ENCODE data around the gene MCF2L. TPM values are rescaled to one million over a fixed set of nuclear protein-coding genes. Genes with fewer than 3 reads are reported as not detected.

The MCF2L gene
- total RNA-seq, 4 donors from 2014 or later: 10.2 to 25.4 (median 16.9) TPM

DNA sequence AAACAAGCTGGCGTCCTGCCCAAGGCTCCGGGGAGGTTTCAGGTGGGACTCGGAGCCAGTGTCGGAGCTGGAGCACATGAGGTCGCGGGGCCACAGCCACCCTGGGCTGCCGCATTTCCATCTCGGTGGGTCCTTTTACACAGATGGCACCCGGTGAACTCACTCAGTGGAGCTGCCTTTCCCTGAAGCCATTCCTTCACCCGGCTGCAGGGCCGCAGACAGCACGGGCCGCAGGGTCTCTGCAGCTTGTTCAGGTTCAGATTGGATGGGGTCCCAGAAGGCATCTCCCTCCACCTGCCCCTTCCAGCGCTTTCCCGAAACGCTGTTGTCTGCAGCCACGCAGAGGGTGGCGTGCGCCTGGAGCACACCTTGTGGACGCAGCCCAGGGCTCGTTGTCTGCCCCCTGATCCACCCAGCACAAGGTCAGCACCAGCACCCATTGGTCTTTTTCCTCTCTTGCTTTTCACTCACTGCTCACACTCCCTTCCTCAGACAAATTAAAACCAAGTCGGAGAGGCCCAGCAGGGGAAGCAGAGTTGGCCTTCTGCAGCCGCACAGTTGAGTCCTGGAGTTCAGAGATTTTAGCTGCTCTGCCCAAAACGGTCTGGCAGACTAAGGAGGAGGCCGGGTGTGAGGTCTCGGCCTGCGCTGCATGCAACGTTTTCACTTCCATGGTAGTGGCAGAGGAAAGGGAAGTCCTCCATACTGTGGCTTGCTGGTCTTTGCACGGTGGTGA, 18.1 kb downstream of the MCF2L start:
- TF ChIP-seq POLR2A (IDR thresholded peaks at IDR 0.05) (no peak), CTCF (IDR thresholded peaks at IDR 0.05) (no peak)
- H3K27me3 ChIP-seq: peaks cover 0 to 6% (median 0%) of the 10 kb centered on the region in 4 donors
- H3K36me3 ChIP-seq: no peaks in the 10 kb centered on the region
- 72 to 85% methylated on average over 6 to 12 of the region's 29 CpGs for WGBS, 2 donors
- DNase-seq: no peak
- intact Hi-C loops (cut with DNase I): no loop called here
- no peak overlapping the region for H3K27ac ChIP-seq
- H3K4me1 ChIP-seq: peaks cover 4 to 37% (median 8%) of the 10 kb centered on the region in 3 donors
- no peak overlapping the region for H3K4me3 ChIP-seq
- H3K9me3 ChIP-seq: no peaks in the 10 kb centered on the region

- no peak overlapping the region for H3K27ac ChIP-seq
- no peaks in the 10 kb centered on the region for H3K9me3 ChIP-seq
- no peaks in the 10 kb centered on the region for H3K36me3 ChIP-seq
Measured at GRCh38 chr13:112987682-112988024, 18.6 kb downstream of the MCF2L start.

GRCh38 chr13:112990783-112991182, 21.8 kb downstream of the MCF2L start:
- Histone ChIP-seq H3K36me3 (no peaks in the 10 kb centered on the region), H3K27ac (no peak overlapping the region), H3K27me3 (no peaks in the 10 kb centered on the region), H3K9me3 (no peaks in the 10 kb centered on the region), H3K4me1 (peaks cover 0 to 42% (median 2%) of the 10 kb centered on the region in 3 donors), H3K4me3 (no peak overlapping the region)
- DNase-seq: no peak
- WGBS, 2 donors: 42 to 74% methylated on average over 6 to 7 of the region's 8 CpGs
- intact Hi-C loops (cut with DNase I): no loop called here
- TF ChIP-seq CTCF (IDR thresholded peaks at IDR 0.05): no peak
- TF ChIP-seq POLR2A (IDR thresholded peaks at IDR 0.05): no peak

More at GRCh38 chr13:112987682-112988024, 18.6 kb downstream of the MCF2L start:
- Histone ChIP-seq H3K4me1 (peaks cover 4 to 37% (median 8%) of the 10 kb centered on the region in 3 donors), H3K4me3 (no peak overlapping the region), H3K27me3 (peaks cover 0 to 6% (median 0%) of the 10 kb centered on the region in 4 donors)
- 51 to 85% methylated on average over 2 to 6 of the region's 7 CpGs for WGBS, 2 donors
- intact Hi-C loops (cut with DNase I): no loop called here
- TF ChIP-seq CTCF (IDR thresholded peaks at IDR 0.05): no peak
- no peak for TF ChIP-seq POLR2A (IDR thresholded peaks at IDR 0.05)
- DNase-seq: no peak

DNA sequence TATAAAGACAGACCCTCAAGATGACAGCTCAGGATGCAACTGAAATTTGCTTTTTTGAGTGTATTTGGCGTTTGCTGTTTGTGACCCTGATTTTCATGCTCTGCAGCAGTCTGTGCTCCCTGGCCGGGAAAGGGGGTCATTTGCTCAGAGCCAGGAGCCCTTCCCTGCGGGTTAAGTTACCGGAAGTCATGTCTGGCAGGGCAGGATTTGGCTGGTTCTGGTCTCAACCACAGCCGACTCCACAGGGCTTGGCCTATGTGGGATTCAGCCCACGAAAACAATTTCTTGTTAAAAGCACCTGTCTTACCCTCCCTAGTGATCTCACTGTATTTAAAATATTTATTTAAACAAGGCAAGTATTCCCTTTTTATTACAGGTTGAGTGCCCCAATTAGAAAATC, 22.6 kb downstream of the MCF2L start:
- no peak for DNase-seq
- Histone ChIP-seq H3K4me1 (peaks cover 0 to 42% (median under 1%) of the 10 kb centered on the region in 3 donors), H3K9me3 (no peaks in the 10 kb centered on the region), H3K36me3 (no peaks in the 10 kb centered on the region), H3K4me3 (no peak overlapping the region), H3K27me3 (no peaks in the 10 kb centered on the region), H3K27ac (no peak overlapping the region)
- TF ChIP-seq POLR2A (IDR thresholded peaks at IDR 0.05): no peak
- TF ChIP-seq CTCF (IDR thresholded peaks at IDR 0.05): no peak
- WGBS, 2 donors: 51 to 78% methylated on average over 6 of the region's 6 CpGs
- intact Hi-C loops (cut with DNase I): no loop called here

- TF ChIP-seq CTCF (IDR thresholded peaks at IDR 0.05): no peak
- TF ChIP-seq POLR2A (IDR thresholded peaks at IDR 0.05): no peak
- no peak overlapping the region for H3K27ac ChIP-seq
- no peaks in the 10 kb centered on the region for H3K9me3 ChIP-seq
- H3K4me3 ChIP-seq: no peak overlapping the region
- H3K27me3 ChIP-seq: no peaks in the 10 kb centered on the region
- WGBS, 2 donors: 82 to 89% methylated on average over 24 to 30 of the region's 31 CpGs
- H3K36me3 ChIP-seq: no peaks in the 10 kb centered on the region
- intact Hi-C loops (cut with DNase I): no loop called here
- peaks cover 0 to 48% (median 5%) of the 10 kb centered on the region in 3 donors for H3K4me1 ChIP-seq
- no peak for DNase-seq
Measured at GRCh38 chr13:112992931-112993680, 24.1 kb downstream of the MCF2L start.
